Right lobe of liver (tissue), 6 donors: ENCODE data around the gene RAB4B. TPM values are rescaled to one million over a fixed set of nuclear protein-coding genes. Genes with fewer than 3 reads are reported as not detected.
A peak's percentile ranks its signal among the peaks of the same experiment; 100 is the strongest.

ENCODE experiments used
- ATAC-seq, 4 donors: fragments of 200-7000 bp; cut with Tn5 transposase; one replicate each; pipeline ENCODE4 v1.9.1; 2020; ENCODE audit warnings: mild to moderate bottlenecking in 4 of 4, moderate library complexity in 4 of 4
- DNase-seq, 3 donors: peaks; one replicate each; pipeline ENCODE4 v3.0.0-alpha.2; 2020
- H3K27ac ChIP-seq, 3 donors: fragments of 200-600 bp; one replicate each; pipeline ENCODE4 v1.8.0; 2022
- H3K27me3 ChIP-seq, 2 donors: fragments of 200-600 bp; one replicate each; pipeline ENCODE4 v1.8.0; 2022
- H3K36me3 ChIP-seq, 4 donors: fragments of 200-600 bp; sonication (generic) in 1 of 4; one replicate each; pipeline versions ENCODE4 v1.5.1 to v1.8.0; 2017 to 2022; ENCODE audit warnings: control low read depth in 1 of 4
- H3K4me1 ChIP-seq, 4 donors: fragments of 200-600 bp; sonication (generic) in 1 of 4; one replicate each; pipeline versions ENCODE4 v1.5.1 to v1.8.0; 2017 to 2022; ENCODE audit warnings: control low read depth in 1 of 4
- H3K4me3 ChIP-seq, 3 donors: fragments of 200-600 bp; one replicate each; pipeline ENCODE4 v1.8.0; 2022
- H3K9me3 ChIP-seq, 4 donors: fragments of 200-600 bp; sonication (generic) in 1 of 4; one replicate each; pipeline versions ENCODE4 v1.5.1 to v1.8.0; 2017 to 2022; ENCODE audit warnings: control low read depth in 1 of 4
- CTCF ChIP-seq, 4 donors: fragments of 200-600 bp in 3 of 4; fragments of 450-650 bp in 1 of 4; IDR thresholded peaks; one replicate each; pipeline versions ENCODE4 v1.5.1 to v1.8.0; 2016 to 2022; ENCODE audit warnings: antibody characterized with exemption in 4 of 4, mild to moderate bottlenecking in 2 of 4
- POLR2A ChIP-seq: fragments of 450-650 bp; IDR thresholded peaks from one replicate; pipeline ENCODE4 v1.6.1; 2017; ENCODE audit warnings: antibody characterized with exemption, mild to moderate bottlenecking
- WGBS: methylation state at CpG from one replicate; pipeline ENCODE4 v1.1.6; 2018; ENCODE audit warnings: low coverage, low lambda C conversion rate; ENCODE audit not compliant: insufficient coverage; ENCODE audit errors: missing lambda C conversion rate; 5-methylcytosine and 5-hydroxymethylcytosine counted together
- intact Hi-C, 2 donors: fragments of 100-400 bp; cut with DNase I; formaldehyde crosslinking; loops; one replicate each; pipeline versions ENCODE4 v1.11.2 to v1.14.1; 2022
- total RNA-seq, 6 experiments: library from RNA; depleted of rRNA in 2 of 6; stranded (reverse); fragments of >200 nt in 2 of 6; fragmentation: NEBNext Ultra II Directional in 3 of 6; extraction: Animal tissue kit (Norgen Biotek cat#: 25700) in 3 of 6; gene quantifications; one replicate each; pipeline versions ENCODE4 v1.1.0 to v1.2.4, GENCODE V29; 2016 to 2023
- donor health status: DM: no; HTN: yes; CAD: no.
- donor health status: DM: no; HTN: no; CAD: no.
- donor health status: DM: no; HTN: no; CAD: no.
- donor health status: DM: no; HTN: yes; CAD: no.
- donor health status: DM: no; HTN: yes; CAD: no.

Gene RAB4B
- total RNA-seq, 6 experiments from 2014 or later = 6.4 to 17.2 (median 10.2) TPM

- ATAC-seq (no peak), DNase-seq (no peak)
- Histone ChIP-seq H3K4me1 (peaks cover 0 to 25% (median 4%) of the 10 kb centered on the region in 4 donors), H3K27ac (no peak overlapping the region), H3K9me3 (no peaks in the 10 kb centered on the region), H3K27me3 (no peaks in the 10 kb centered on the region), H3K4me3 (no peak overlapping the region), H3K36me3 (no peaks in the 10 kb centered on the region)
- 79% methylated on average over 6 of the region's 7 CpGs for WGBS
- intact Hi-C loops = no loop called here
- no peak for TF ChIP-seq CTCF (IDR thresholded peaks at IDR 0.05)
- TF ChIP-seq POLR2A = no peak
These were observed 13.3 kb downstream of the RAB4B start for GRCh38 chr19:40791349-40791748.

DNA sequence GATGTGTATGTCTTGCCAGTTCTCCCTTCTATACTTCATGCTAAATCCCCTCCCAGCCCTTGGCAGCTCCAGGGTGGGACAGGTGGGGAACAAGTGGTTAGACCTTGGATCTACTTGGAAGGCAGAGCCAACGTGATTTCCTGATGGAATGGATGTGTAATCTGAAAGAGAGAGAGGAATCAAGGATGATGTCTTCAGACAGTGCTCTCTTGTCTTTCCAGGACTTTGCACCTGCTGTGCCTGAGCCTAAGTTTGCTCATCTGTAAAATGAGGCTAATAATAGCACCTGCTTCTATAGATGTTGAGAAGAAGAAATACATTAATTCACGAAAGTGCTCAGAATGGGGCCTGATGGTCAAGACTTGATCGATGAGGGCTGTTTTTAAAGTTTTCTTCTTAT is 13.9 kb downstream of the RAB4B start:
- ATAC-seq = no peak
- Histone ChIP-seq H3K27ac (peak overlapping the region in 1 of 3 donors; percentile 33), H3K27me3 (no peaks in the 10 kb centered on the region)

GRCh38 chr19:40797166-40797962 is 19.3 kb downstream of the RAB4B start:
- ATAC-seq (no peak), DNase-seq (no peak)
- peak overlapping the region; percentile 67 to 77 (median 77) for H3K27ac ChIP-seq
- no peak overlapping the region for H3K4me3 ChIP-seq
- no peaks in the 10 kb centered on the region for H3K9me3 ChIP-seq
- H3K4me1 ChIP-seq = peaks cover 0 to 28% (median 7%) of the 10 kb centered on the region in 4 donors
- H3K27me3 ChIP-seq = no peaks in the 10 kb centered on the region
- TF ChIP-seq POLR2A (no peak), CTCF (IDR thresholded peaks at IDR 0.05) (no peak)
- peaks cover 0 to 7% (median 0%) of the 10 kb centered on the region in 4 donors for H3K36me3 ChIP-seq
- WGBS = 91% methylated on average over 13 of the region's 14 CpGs
- intact Hi-C loops = no loop called here

More for the DNA sequence above, 13.9 kb downstream of the RAB4B start:
- peaks cover 0 to 25% (median 4%) of the 10 kb centered on the region in 4 donors for H3K4me1 ChIP-seq
- intact Hi-C loops = no loop called here
- H3K4me3 ChIP-seq = no peak overlapping the region
- no peaks in the 10 kb centered on the region for H3K36me3 ChIP-seq
- no peak for DNase-seq
- no peaks in the 10 kb centered on the region for H3K9me3 ChIP-seq
- TF ChIP-seq CTCF (IDR thresholded peaks at IDR 0.05) (no peak), POLR2A (no peak)
- WGBS = 80% methylated on average over 1 of the region's 3 CpGs

DNA sequence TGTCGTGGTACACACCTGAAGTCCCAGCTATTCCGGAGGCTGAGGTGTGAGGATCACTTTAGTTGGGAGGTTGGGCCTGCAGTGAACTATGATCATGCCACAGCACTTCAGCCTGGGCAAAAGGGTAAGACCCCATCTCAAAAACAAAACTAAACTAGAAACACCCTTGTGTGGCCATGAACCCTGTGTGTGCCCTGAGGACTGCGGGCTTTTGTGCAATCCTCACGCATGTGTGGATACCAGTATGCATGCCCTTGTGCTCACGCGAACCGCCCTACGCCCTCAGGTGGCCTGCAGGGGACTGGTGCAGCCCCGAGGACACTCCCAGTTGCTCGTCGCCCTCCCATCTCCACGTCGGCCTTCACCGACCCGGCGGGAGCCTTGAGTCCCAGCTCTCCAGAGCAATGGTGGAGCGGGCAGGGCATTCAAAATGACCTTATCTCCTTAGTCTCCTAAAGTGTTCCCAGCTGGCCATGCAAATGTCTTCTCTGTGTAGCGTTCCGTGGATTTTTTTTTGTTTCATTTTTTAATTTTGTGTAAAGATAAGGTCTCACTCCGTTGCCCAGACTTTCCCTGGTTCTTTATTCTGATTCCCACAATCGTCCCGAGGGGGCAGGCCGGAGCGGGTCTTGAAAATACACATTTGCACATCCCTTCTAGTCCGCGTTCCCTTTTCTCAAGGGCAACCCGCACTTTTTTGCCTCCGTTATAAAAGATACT is 20.1 kb downstream of the RAB4B start:
- DNase-seq (peak; percentile 87 to 95 (median 93)), ATAC-seq (peak; percentile 59 to 76 (median 72))
- intact Hi-C loops = no loop called here
- H3K36me3 ChIP-seq = peaks cover 0 to 7% (median 0%) of the 10 kb centered on the region in 4 donors
- TF ChIP-seq POLR2A = peak; percentile 67
- peak; percentile 21 to 35 (median 29) for TF ChIP-seq CTCF (IDR thresholded peaks at IDR 0.05)
- peak overlapping the region; percentile 34 to 93 (median 51) for H3K4me3 ChIP-seq
- peaks cover 0 to 31% (median 11%) of the 10 kb centered on the region in 4 donors for H3K4me1 ChIP-seq
- 13% methylated on average over 22 of the region's 28 CpGs for WGBS
- peak overlapping the region; percentile 67 to 77 (median 77) for H3K27ac ChIP-seq
- no peaks in the 10 kb centered on the region for H3K9me3 ChIP-seq
- no peaks in the 10 kb centered on the region for H3K27me3 ChIP-seq
